SKM-1 (cell line): ENCODE measurements around the gene SLC6A17.

ENCODE experiments used
- DNase-seq: peaks from one replicate; lab custom pipeline; 2025; ENCODE audit not compliant: unreplicated experiment; lab: John Stamatoyannopoulos, UW

SLC6A17 gene

GRCh38 chr1:110239441-110240430 is 89.4 kb downstream of the SLC6A17 start:
- DNase-seq = no peak

DNA sequence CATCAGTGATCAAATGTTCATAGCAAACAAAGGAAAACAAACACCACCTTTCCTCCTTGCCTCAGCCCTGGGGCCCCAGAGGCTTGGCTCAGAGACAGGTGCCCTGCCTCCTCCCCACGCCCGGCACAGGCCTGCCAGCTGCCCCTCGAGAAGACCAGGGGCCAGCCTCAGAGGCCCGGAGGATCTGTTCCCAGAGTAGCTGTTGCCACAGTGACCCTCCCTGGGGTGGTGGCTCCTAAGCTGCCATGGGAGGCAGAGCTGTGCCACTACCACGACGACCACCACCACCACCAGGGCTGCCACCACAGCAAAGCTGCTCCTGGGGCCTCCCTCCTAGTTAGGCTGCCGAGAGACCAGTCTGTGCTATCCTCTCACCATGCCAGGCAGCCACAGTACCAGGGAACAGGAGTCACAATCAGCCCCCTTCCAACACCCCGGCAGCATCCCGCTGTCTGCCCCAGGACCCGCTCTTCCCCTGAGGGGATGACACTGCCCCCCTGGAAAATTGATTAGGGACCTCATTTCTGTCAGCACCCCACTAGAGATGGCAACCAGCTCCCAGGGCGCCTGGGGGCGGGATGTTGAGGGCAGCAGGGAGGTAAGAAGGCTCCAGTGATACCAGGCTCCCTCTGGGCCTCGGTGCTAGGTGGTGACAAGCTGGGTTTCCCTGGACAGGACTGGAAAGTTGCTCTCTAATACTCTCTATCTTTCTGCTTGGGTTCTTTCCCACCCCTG is 90.3 kb downstream of the SLC6A17 start:
- DNase-seq = no peak

GRCh38 chr1:110241516-110241915 is 91.2 kb downstream of the SLC6A17 start:
- no peak for DNase-seq

- DNase-seq = no peak
These were observed 91.8 kb downstream of the SLC6A17 start for GRCh38 chr1:110242062-110242461.

DNA sequence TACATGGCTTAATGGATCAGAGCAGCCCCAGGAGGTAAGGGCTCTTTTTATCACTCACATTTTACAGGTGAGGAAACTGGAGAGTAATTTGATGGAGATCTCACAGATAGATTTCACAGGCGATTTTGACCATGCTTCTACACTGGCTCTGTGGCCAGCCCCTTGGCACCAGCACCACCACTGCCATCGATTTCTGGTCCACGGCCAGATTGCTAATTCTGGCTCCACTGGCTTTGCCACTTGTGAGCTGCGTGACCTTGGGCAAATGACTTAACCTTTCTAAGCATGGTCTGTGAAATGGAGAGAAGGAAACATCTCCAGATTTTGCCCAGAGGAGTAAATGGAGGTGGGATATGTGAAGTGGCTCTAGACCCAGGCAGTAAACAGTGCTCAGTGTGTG is 92.4 kb downstream of the SLC6A17 start:
- no peak for DNase-seq

DNA sequence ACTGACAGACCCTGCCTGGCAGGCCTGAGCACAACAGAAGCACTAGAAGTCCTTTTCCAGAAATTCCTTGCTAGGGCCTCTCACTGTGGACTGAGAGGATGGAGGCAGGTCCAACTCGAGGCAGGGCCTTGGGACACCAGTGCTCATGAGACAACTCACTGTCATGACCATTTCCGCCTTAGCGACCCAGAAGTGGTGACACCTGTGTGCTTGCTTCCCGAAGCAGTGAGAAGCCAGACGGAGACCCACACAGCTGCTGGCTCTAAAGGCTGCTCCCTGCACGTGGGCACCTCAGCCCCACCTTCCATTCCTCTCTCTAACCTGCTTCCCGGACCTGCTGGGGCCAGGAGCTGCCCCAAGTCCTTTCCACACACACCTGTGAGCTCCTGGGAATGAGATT is 92.9 kb downstream of the SLC6A17 start:
- no peak for DNase-seq

- DNase-seq = no peak
These were observed 93.3 kb downstream of the SLC6A17 start for GRCh38 chr1:110243574-110243973.

DNA sequence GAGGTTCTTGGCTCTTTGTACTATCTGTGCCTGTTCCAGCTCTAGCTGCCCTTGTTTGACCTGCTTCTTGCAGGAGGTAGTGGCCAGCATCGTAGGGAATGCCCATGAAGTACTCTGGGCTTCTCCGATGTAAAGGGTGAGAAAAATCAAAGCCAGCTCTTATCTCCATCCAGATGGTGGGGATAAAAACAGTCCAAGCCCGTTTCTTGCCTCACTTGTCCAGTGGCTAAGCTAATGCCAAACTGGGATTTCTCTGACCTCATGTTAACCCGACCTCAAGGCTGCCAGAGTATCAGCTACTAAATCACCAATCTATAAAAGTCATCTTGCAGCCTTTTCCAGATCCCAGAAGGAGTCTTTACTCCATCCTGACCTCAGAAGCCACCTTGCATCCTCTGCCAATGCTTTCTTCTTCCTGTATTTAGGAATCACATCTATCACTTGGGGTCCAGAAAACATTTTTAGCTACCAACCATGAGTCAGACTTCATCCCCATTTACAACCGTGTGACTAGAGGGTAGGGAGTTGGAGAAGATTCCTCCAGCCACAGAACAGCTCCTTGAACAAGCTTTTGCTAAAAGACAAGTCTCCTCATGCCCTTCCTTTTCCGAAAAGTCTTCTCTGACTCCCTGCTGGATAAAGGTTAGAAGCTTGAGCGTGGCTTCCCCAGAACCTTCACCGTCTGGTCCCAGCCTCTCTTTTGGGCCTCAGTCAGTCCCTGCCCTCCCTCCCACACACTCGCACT is 95.8 kb downstream of the SLC6A17 start:
- no peak for DNase-seq

GRCh38 chr1:110248746-110249145 is 98.5 kb downstream of the SLC6A17 start:
- DNase-seq = no peak

- DNase-seq = no peak
These were observed 99.0 kb downstream of the SLC6A17 start for GRCh38 chr1:110249256-110249655.

- no peak for DNase-seq
These were observed 99.7 kb downstream of the SLC6A17 start for GRCh38 chr1:110250008-110250407.

DNA sequence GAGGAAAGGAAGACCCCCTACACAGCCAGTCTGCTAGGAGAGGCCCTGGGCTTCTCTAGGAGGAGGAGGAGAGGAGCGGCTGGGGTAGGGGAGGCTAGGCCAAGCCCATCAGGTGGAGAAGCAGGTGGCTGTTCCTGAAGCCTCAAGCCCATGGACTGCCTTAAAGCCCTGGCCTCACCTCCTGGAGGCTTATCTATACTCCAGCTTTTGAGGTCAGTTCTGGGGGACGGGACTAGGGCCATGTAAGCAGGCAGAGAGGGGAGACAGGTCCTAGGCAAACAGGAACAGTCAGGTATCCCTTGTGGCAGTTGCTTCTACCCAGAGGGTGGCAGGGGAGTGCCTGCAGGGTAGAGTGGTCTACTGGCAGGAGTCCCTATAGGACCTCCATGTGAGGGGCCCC is 100.5 kb downstream of the SLC6A17 start:
- no peak for DNase-seq
